Spleen (tissue), 7 donors: ENCODE results near the gene GPAT3.

Experiments used
- CTCF ChIP-seq, 11 experiments: fragments of 200-600 bp in 7 of 11; fragments of 450-650 bp in 4 of 11; sonication (generic) in 4 of 11; IDR thresholded peaks in 8 of 11; conservative IDR thresholded peaks in 3 of 11; 1 replicate in 7 of 11; 2 replicates in 4 of 11; pipeline versions ENCODE4 v1.4.0 to v1.8.0; 2016 to 2021; ENCODE audit warnings: antibody characterized with exemption in 11 of 11, inconsistent platforms in 4 of 11, mild to moderate bottlenecking in 1 of 11
- POLR2A ChIP-seq, 3 donors: fragments of 450-650 bp; IDR thresholded peaks; one replicate each; pipeline ENCODE4 v1.5.1; 2017; ENCODE audit warnings: antibody characterized with exemption in 3 of 3, mild to moderate bottlenecking in 1 of 3
- POLR2AphosphoS5 ChIP-seq, 3 donors: sonication (generic); formaldehyde crosslinking; IDR thresholded peaks; one replicate each; pipeline ENCODE4 v1.5.1; 2017; ENCODE audit warnings: antibody characterized with exemption in 3 of 3
- donor health status: DM: no; HTN: no; CAD: no; lungs with moderate emphysema.
- donor health status: DM: no; HTN: no; CAD: no.
- donor health status: DM: no; HTN: no; CAD: no.

- no peak for TF ChIP-seq CTCF (IDR thresholded peaks at IDR 0.05 in 8 of 11, conservative IDR thresholded peaks at IDR 0.05 in 3 of 11)
- no peak for TF ChIP-seq POLR2A (IDR thresholded peaks at IDR 0.05)
- TF ChIP-seq POLR2AphosphoS5 (IDR thresholded peaks at IDR 0.05): no peak
Observed at GRCh38 chr4:83606460-83606859, 70.6 kb downstream of the GPAT3 start.
